Astrocyte (in vitro differentiated cells and primary cell): ENCODE results near the gene MAST2. TPM values are rescaled to one million over a fixed set of nuclear protein-coding genes. Genes with fewer than 3 reads are reported as not detected.

Experiments
- DNase-seq: peaks from one replicate; pipeline ENCODE4 v3.0.0-alpha.2; 2010; ENCODE audit warnings: low read depth
- FAIRE-seq: peaks from 2 replicates; lab custom pipeline; 2011; peaks lifted over from hg19 to GRCh38; lab: Jason Lieb, UNC
- H2AFZ ChIP-seq: 2 replicates; pipeline ENCODE4 v1.6.0; 2012; ENCODE audit warnings: low read depth, low read length, inconsistent platforms
- H3K27ac ChIP-seq: 2 replicates; pipeline ENCODE4 v1.5.1; 2011; ENCODE audit warnings: low read depth, low read length, inconsistent platforms
- H3K27me3 ChIP-seq: 2 replicates; pipeline ENCODE4 v1.6.0; 2011; ENCODE audit warnings: low read length, inconsistent platforms; ENCODE audit not compliant: insufficient read depth
- H3K36me3 ChIP-seq: 2 replicates; pipeline ENCODE4 v1.5.1; 2011; ENCODE audit warnings: low read length, inconsistent platforms; ENCODE audit not compliant: insufficient read depth
- H3K4me1 ChIP-seq: 2 replicates; pipeline ENCODE4 v1.5.1; 2011; ENCODE audit warnings: low read length, inconsistent platforms; ENCODE audit not compliant: insufficient read depth
- H3K4me2 ChIP-seq: 2 replicates; pipeline ENCODE4 v1.6.0; 2012; ENCODE audit warnings: low read length, inconsistent platforms
- H3K4me3 ChIP-seq: 2 replicates; pipeline ENCODE4 v1.5.1; 2011; ENCODE audit warnings: low read depth, mild to moderate bottlenecking, low read length, inconsistent platforms; ENCODE audit not compliant: insufficient read depth
- H3K79me2 ChIP-seq: 2 replicates; pipeline ENCODE4 v1.6.0; 2012; ENCODE audit warnings: mild to moderate bottlenecking, low read length, inconsistent platforms; ENCODE audit not compliant: insufficient read depth
- H3K9ac ChIP-seq: 2 replicates; pipeline ENCODE4 v1.6.0; 2012; ENCODE audit warnings: mild to moderate bottlenecking, low read length, inconsistent platforms
- H3K9me3 ChIP-seq: 2 replicates; pipeline ENCODE4 v1.5.1; 2012; ENCODE audit warnings: low read depth, mild to moderate bottlenecking, low read length, inconsistent platforms; ENCODE audit not compliant: insufficient read depth
- H4K20me1 ChIP-seq: 2 replicates; pipeline ENCODE4 v1.6.0; 2012; ENCODE audit warnings: low read length, inconsistent platforms; ENCODE audit not compliant: insufficient read depth
- H3K27ac Mint-ChIP-seq: one replicate; pipeline ENCODE4 v1.8.0; 2021; ENCODE audit warnings: mild to moderate bottlenecking, mixed read lengths; ENCODE audit not compliant: unreplicated experiment
- H3K27me3 Mint-ChIP-seq: one replicate; pipeline ENCODE4 v1.8.0; 2021; ENCODE audit warnings: low read depth, mixed read lengths; ENCODE audit not compliant: unreplicated experiment
- H3K36me3 Mint-ChIP-seq: one replicate; pipeline ENCODE4 v1.8.0; 2021; ENCODE audit warnings: low read depth, mixed read lengths; ENCODE audit not compliant: unreplicated experiment
- H3K4me1 Mint-ChIP-seq: one replicate; pipeline ENCODE4 v1.8.0; 2021; ENCODE audit warnings: low read depth, mixed read lengths; ENCODE audit not compliant: unreplicated experiment
- H3K4me3 Mint-ChIP-seq: one replicate; pipeline ENCODE4 v1.8.0; 2021; ENCODE audit warnings: mild to moderate bottlenecking, moderate library complexity, mixed read lengths; ENCODE audit not compliant: unreplicated experiment
- H3K9me3 Mint-ChIP-seq: one replicate; pipeline ENCODE4 v1.8.0; 2021; ENCODE audit warnings: mild to moderate bottlenecking, mixed read lengths; ENCODE audit not compliant: unreplicated experiment
- CTCF ChIP-seq: IDR thresholded peaks from 2 replicates; pipeline ENCODE4 v1.5.1; 2011; ENCODE audit warnings: low read depth, mild to moderate bottlenecking, inconsistent platforms, low read length, moderate library complexity; ENCODE audit not compliant: insufficient read depth
- EZH2 ChIP-seq: IDR thresholded peaks from 2 replicates; pipeline ENCODE4 v1.6.1; 2012; ENCODE audit warnings: mild to moderate bottlenecking, low read length, inconsistent platforms; ENCODE audit not compliant: insufficient read depth
- total RNA-seq: library from RNA; stranded (reverse); gene quantifications from 2 replicates; pipeline ENCODE4 v1.2.1, GENCODE V29; 2021

The MAST2 gene
- total RNA-seq, 1 donor from 2014 or later, result 41.0 TPM

GRCh38 chr1:46067652-46068051 lies 264.2 kb downstream of the MAST2 start:
- H3K9me3 Mint-ChIP-seq, result no peaks in the 10 kb centered on the region
- Histone ChIP-seq H3K36me3 (peaks cover 3% of the 10 kb centered on the region), H3K9me3 (no peaks in the 10 kb centered on the region), H2AFZ (no peak overlapping the region), H3K27ac (no peak overlapping the region), H3K79me2 (no peaks in the 10 kb centered on the region), H3K9ac (no peak overlapping the region), H3K4me1 (no peaks in the 10 kb centered on the region), H3K4me3 (no peak overlapping the region), H3K4me2 (no peak overlapping the region), H3K27me3 (no peaks in the 10 kb centered on the region), H4K20me1 (peaks cover 5% of the 10 kb centered on the region)
- FAIRE-seq (no peak), DNase-seq (no peak)
- H3K36me3 Mint-ChIP-seq, result peaks cover 17% of the 10 kb centered on the region
- H3K4me3 Mint-ChIP-seq, result no peak overlapping the region
- TF ChIP-seq EZH2, result no peak
- TF ChIP-seq CTCF, result no peak
- H3K27me3 Mint-ChIP-seq, result no peaks in the 10 kb centered on the region
- no peak overlapping the region for H3K27ac Mint-ChIP-seq
- peaks cover 8% of the 10 kb centered on the region for H3K4me1 Mint-ChIP-seq

- Histone ChIP-seq H3K36me3 (peaks cover 3% of the 10 kb centered on the region), H3K9ac (no peak overlapping the region), H3K27me3 (no peaks in the 10 kb centered on the region), H3K4me2 (no peak overlapping the region), H3K27ac (no peak overlapping the region), H2AFZ (no peak overlapping the region), H3K79me2 (no peaks in the 10 kb centered on the region), H4K20me1 (peaks cover 10% of the 10 kb centered on the region), H3K4me1 (no peaks in the 10 kb centered on the region), H3K4me3 (no peak overlapping the region), H3K9me3 (no peaks in the 10 kb centered on the region)
- TF ChIP-seq EZH2 (no peak), CTCF (no peak)
- FAIRE-seq (no peak), DNase-seq (no peak)
- peaks cover 18% of the 10 kb centered on the region for H3K36me3 Mint-ChIP-seq
- no peak overlapping the region for H3K27ac Mint-ChIP-seq
- H3K9me3 Mint-ChIP-seq, result no peaks in the 10 kb centered on the region
- H3K4me3 Mint-ChIP-seq, result no peak overlapping the region
- H3K27me3 Mint-ChIP-seq, result no peaks in the 10 kb centered on the region
- peaks cover 8% of the 10 kb centered on the region for H3K4me1 Mint-ChIP-seq
Observed at GRCh38 chr1:46068525-46068924, 265.1 kb downstream of the MAST2 start.

GRCh38 chr1:46070164-46070814 lies 266.9 kb downstream of the MAST2 start:
- Histone ChIP-seq H3K27ac (no peak overlapping the region), H3K9me3 (no peaks in the 10 kb centered on the region), H3K9ac (no peak overlapping the region), H4K20me1 (peaks cover 10% of the 10 kb centered on the region), H3K27me3 (no peaks in the 10 kb centered on the region), H2AFZ (no peak overlapping the region), H3K36me3 (peaks cover 3% of the 10 kb centered on the region), H3K79me2 (no peaks in the 10 kb centered on the region), H3K4me2 (no peak overlapping the region), H3K4me1 (no peaks in the 10 kb centered on the region), H3K4me3 (no peak overlapping the region)
- no peak overlapping the region for H3K27ac Mint-ChIP-seq
- no peaks in the 10 kb centered on the region for H3K27me3 Mint-ChIP-seq
- no peak for TF ChIP-seq EZH2
- no peak for TF ChIP-seq CTCF
- DNase-seq (no peak), FAIRE-seq (no peak)
- no peaks in the 10 kb centered on the region for H3K9me3 Mint-ChIP-seq
- peaks cover 8% of the 10 kb centered on the region for H3K4me1 Mint-ChIP-seq
- no peak overlapping the region for H3K4me3 Mint-ChIP-seq
- peaks cover 20% of the 10 kb centered on the region for H3K36me3 Mint-ChIP-seq
